ENCODE data around the gene PRSS58.

The PRSS58 gene

GRCh38 chr7:142257958-142258357 is at the start of gene PRSS58:
Gene PRSS58 (minus strand): TSS chr7:142258058. CDS start chr7:142257707, 351 bp downstream.
- no peak for DNase-seq

DNA sequence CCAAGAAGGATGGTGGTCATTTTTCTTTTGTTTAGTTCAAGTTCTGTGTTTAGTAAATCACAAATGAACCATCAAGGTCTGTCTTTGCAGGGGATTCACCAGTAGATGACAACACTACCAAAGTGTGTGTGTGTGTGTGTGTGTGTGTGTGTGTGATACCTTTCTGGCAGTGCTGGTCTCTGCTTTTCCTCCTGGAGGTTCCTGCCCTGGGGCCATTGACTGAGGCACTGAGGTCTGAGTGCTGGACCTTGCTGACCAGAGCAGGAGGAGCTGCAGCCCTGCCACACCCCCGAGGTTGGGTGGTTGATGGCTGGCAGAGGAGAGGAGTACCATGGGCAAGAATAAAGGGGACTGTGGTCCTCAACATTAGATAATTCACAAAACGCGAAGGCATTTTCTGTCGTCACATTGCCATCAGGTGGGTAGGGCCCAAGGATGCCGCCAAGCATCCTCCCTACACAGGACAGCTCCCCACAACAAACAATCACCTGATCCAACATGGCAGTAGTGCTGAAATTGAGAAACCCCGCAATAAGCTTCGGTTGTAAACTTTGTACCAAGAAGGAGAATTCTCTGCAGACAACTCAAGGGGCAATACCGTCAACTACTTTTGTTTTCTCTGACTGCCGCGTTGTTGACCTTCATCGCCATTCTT is 49.5 kb upstream of the PRSS58 start:
- no peak for DNase-seq

GRCh38 chr7:142303650-142304049 is 45.8 kb upstream of the PRSS58 start:
- no peak for DNase-seq

- DNase-seq, result no peak
Measured at GRCh38 chr7:142301923-142302550, 44.2 kb upstream of the PRSS58 start.

GRCh38 chr7:142301299-142301698 is 43.4 kb upstream of the PRSS58 start:
- DNase-seq, result no peak

GRCh38 chr7:142300689-142301088 is 42.8 kb upstream of the PRSS58 start:
- peak; percentile 24 for DNase-seq

- no peak for DNase-seq
Measured at GRCh38 chr7:142299237-142299781, 41.5 kb upstream of the PRSS58 start.

DNA sequence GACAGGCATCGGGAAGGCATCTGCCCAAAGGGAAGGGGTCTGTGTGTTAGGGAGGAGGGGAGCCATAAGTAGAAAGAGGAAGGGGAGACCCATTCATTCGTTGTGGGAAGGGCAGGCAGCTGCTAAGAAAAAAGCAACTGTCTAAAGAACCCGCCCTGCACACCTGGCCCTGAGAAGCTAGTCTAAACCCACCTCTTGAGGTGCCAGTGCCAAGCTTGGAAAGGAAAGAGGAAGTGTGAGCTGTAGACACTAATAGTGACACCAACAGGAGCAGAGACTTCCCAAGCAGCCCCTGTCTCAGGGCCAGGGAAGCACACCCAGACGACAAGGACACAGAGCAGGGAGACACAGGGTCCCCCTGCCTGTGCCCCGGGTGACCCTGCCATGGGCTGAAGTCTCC is 40.8 kb upstream of the PRSS58 start:
- no peak for DNase-seq

DNA sequence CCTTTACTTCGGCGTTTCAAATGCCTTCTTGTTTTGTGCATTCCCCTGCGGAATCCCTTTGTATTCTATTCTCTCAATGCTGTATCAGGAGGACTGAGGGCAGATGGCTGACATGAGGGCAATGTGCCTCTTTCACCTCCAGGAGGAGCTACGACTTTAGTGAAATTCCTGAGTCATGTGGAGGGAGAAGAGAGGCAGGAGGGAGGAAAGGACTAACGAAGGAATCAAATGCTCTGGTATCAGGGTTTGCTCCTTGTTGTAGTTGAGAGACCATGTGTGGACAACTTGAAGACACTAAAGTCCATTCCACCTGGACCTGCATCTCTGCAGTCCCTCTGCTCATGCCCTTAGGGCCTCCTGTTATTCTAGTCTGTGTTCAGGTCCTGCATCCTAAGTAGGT is 40.2 kb upstream of the PRSS58 start:
- no peak for DNase-seq

DNA sequence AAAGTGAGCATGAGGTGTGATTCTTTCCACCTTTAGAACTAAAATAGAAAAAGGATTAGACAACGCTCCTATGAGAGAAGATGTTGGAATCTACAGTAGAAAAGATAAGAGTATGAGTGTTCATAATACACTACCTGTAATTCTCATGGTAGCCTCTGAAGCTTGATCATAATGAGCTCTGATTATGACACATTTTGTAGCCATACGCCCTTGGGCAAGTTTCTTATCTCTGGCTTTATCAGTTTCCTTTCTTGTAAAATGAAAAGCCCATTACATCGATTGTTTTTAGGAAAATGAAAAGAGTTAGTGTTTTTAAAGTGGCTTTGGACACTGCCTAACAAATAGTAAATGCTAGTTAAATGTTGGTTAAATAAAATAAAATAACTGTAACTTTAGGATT is 22.4 kb upstream of the PRSS58 start:
- no peak for DNase-seq

DNA sequence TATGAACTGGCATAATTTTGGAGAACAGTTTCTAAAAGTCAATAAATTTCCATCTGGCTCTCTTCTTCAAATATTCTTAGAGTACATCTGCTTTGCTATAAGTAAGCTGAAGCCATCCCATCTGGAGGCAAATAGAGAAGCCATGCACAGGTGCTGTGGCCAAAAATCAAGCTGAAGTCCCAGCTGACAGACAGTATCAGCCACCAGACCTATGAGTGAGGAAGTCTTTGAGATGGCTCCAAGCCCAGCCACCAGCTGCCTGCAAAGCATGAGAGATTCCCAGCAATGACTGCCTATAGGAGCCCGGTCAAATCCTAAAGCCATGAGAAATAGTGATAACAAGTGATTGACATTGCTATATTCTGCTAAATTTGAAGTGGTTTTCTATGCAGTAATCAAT is 21.7 kb upstream of the PRSS58 start:
- no peak for DNase-seq

DNA sequence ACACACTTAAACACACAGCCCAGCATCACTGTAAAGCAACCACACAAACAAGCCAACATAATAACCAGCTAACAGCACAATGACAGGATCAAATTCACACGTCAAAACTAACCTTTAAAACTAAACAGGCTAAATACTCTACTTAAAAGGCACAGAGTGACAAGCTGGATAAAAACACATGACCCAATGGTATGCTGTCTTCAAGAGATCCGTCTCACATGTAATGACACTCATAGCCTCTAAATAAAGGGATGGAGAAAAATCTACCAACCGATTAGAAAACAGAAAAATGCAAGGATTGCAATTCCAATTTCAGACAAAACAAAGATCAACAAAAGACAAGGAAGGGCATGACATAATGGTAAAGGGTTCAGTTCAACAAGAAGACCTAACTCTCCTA is 17.2 kb upstream of the PRSS58 start:
- no peak for DNase-seq

- no peak for DNase-seq
Measured at GRCh38 chr7:142272841-142273240, 15.0 kb upstream of the PRSS58 start.

DNA sequence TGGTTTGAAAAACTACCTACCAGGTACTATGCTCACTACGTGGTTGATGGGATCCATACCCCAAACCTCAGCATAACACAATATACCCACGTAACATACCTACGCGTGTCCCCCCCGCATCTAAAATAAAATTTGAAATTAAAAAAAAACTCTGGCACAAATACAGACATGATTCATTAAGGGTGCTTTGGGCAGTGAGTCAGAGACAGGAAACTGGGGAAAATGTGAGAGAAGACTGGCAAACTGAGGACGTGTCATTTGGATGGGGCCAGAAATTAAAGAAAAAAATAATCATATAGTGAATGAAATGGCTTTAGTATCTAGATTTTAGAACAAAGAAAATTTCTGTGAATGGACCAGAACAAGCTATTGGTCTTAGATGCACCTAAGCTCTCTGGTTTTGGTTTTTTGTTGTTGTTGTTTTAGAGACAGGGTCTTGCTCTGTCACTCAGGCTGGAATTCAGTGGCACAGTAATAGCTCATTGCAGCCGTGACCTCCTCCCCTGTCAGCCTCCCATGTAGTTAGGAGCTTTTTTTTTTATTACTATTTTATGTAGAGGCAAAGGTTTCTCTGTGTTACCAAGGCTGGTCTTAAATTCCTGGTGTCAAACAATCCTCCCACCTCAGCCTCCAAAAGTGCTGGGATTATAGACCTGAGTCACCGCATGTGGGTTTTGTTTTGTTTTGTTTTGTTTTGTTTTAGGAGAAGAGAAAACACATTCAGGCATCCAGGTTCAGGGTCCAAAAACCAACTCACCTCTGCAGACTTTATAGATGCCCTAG is 5.9 kb upstream of the PRSS58 start:
- DNase-seq, result no peak

DNA sequence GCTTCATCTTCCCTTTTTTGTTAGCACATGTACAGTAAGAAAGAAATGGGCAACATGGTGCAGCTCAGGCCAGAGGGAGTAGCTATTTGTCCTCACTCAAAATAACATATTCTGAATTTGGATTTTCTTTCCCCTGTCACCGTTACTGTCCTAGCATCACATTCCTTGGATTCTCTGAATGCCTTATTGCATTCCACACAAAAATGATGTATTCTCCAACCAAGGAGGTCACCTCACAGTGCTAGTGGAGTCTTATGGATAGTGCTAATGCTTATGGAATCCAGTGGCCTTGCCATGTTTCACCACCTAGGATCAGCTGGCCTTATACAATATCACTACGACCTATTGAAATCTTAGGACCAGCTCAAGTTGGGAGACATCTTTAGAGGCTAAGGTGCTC is 7.2 kb downstream of the PRSS58 start:
- DNase-seq, result no peak

GRCh38 chr7:142249918-142250317 is 7.9 kb downstream of the PRSS58 start:
- DNase-seq, result no peak

GRCh38 chr7:142248166-142249160 is 9.4 kb downstream of the PRSS58 start:
- no peak for DNase-seq

DNA sequence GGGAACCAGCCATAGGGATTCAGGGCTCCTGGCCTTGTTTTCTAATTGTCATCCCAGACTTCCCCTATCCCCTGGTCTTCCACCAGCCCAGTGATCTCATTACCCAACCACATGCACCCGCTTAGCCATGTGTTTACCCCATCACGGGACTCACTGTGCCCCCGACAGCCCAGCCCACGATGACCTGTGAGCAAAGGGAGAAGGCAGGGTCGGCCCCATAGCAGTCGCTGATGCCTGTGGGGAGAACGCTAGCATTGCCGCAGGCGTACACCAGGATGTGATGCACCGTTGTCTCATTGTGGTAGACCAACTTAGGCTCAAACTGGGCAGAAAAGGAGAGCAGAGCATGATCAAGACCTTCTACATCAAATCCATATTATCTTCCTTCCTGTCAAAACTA is 14.0 kb downstream of the PRSS58 start:
- no peak for DNase-seq

- no peak for DNase-seq
Measured at GRCh38 chr7:142240546-142240945, 17.3 kb downstream of the PRSS58 start.

- DNase-seq, result no peak
Measured at GRCh38 chr7:142231716-142232115, 26.1 kb downstream of the PRSS58 start.

DNA sequence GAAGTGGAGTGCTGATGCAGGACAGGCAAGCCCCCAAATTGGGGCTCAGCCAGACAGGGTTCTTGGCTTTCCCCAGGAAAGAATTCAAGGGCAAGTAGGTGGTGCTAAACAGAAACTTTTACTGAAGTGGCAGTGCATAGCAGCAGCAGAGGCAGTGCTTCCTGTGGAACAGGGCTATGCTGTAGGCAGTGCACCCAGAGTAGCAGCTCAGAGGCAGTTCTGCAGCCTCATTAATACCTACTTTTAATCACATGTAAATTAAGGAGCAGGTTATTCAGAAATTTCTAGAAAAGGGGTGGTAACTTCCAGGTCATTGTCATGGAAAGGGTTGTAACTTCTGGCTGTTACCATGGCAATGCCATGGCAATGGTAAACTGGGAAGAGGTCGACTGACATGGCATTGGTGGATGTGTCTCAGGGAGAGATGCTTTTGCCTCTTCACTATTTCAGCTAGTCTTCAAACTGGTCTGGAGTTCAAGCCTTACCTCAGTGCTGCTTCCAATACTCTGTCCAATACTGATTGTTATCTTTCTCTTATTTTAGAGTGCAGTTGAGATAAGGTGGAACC is 29.2 kb downstream of the PRSS58 start:
- DNase-seq, result no peak
